ENCODE data around the gene PDIA5. TPM values are rescaled to one million over a fixed set of nuclear protein-coding genes. Genes with fewer than 3 reads are reported as not detected.

Gene PDIA5
- total RNA-seq, 1 donor from 2014 or later: 28.5 TPM

GRCh38 chr3:123078101-123078500 lies 11.3 kb downstream of the PDIA5 start:
- TF ChIP-seq CTCF (conservative IDR thresholded peaks at IDR 0.05): no peak
- no peaks in the 10 kb centered on the region for H3K27me3 Mint-ChIP-seq
- peaks cover 30% of the 10 kb centered on the region for H3K4me1 Mint-ChIP-seq (ENCODE audit: unreplicated experiment)
- H3K9me3 Mint-ChIP-seq: no peaks in the 10 kb centered on the region
- peaks cover 4% of the 10 kb centered on the region for H3K36me3 Mint-ChIP-seq
- no peak overlapping the region for H3K4me3 Mint-ChIP-seq
- no peak for DNase-seq (ENCODE audit: extremely low spot score, unreplicated experiment)
- H3K27ac Mint-ChIP-seq: no peak overlapping the region

GRCh38 chr3:123080864-123081562 lies 14.2 kb downstream of the PDIA5 start:
- Mint-ChIP-seq H3K36me3 (no peaks in the 10 kb centered on the region), H3K27me3 (no peaks in the 10 kb centered on the region), H3K27ac (no peak overlapping the region), H3K4me3 (no peak overlapping the region), H3K4me1 (ENCODE audit: unreplicated experiment) (peaks cover 51% of the 10 kb centered on the region), H3K9me3 (no peaks in the 10 kb centered on the region)
- no peak for DNase-seq (ENCODE audit: extremely low spot score, unreplicated experiment)
- no peak for TF ChIP-seq CTCF (conservative IDR thresholded peaks at IDR 0.05)

GRCh38 chr3:123081718-123082369 lies 15.0 kb downstream of the PDIA5 start:
- no peak for TF ChIP-seq CTCF (conservative IDR thresholded peaks at IDR 0.05)
- Mint-ChIP-seq H3K4me3 (no peak overlapping the region), H3K9me3 (no peaks in the 10 kb centered on the region), H3K36me3 (no peaks in the 10 kb centered on the region), H3K27ac (peak overlapping the region; percentile 9), H3K4me1 (ENCODE audit: unreplicated experiment) (peaks cover 56% of the 10 kb centered on the region), H3K27me3 (no peaks in the 10 kb centered on the region)
- no peak for DNase-seq (ENCODE audit: extremely low spot score, unreplicated experiment)

GRCh38 chr3:123082370-123083065 lies 15.7 kb downstream of the PDIA5 start:
- H3K4me1 Mint-ChIP-seq (ENCODE audit: unreplicated experiment): peaks cover 56% of the 10 kb centered on the region
- H3K36me3 Mint-ChIP-seq: no peaks in the 10 kb centered on the region
- DNase-seq (ENCODE audit: extremely low spot score, unreplicated experiment): no peak
- no peak for TF ChIP-seq CTCF (conservative IDR thresholded peaks at IDR 0.05)
- H3K27ac Mint-ChIP-seq: no peak overlapping the region
- no peak overlapping the region for H3K4me3 Mint-ChIP-seq
- no peaks in the 10 kb centered on the region for H3K9me3 Mint-ChIP-seq
- H3K27me3 Mint-ChIP-seq: no peaks in the 10 kb centered on the region

GRCh38 chr3:123083383-123084124 lies 16.7 kb downstream of the PDIA5 start:
- H3K36me3 Mint-ChIP-seq: no peaks in the 10 kb centered on the region
- no peak for TF ChIP-seq CTCF (conservative IDR thresholded peaks at IDR 0.05)
- DNase-seq (ENCODE audit: extremely low spot score, unreplicated experiment): no peak
- no peak overlapping the region for H3K27ac Mint-ChIP-seq
- no peak overlapping the region for H3K4me3 Mint-ChIP-seq
- H3K9me3 Mint-ChIP-seq: no peaks in the 10 kb centered on the region
- H3K4me1 Mint-ChIP-seq (ENCODE audit: unreplicated experiment): peaks cover 61% of the 10 kb centered on the region
- no peaks in the 10 kb centered on the region for H3K27me3 Mint-ChIP-seq

Measured in type B pancreatic cell (in vitro differentiated cells).